ENCODE data around the gene CHST11. TPM values are rescaled to one million over a fixed set of nuclear protein-coding genes. Genes with fewer than 3 reads are reported as not detected.
"Not testable (repeated sequence)": the region's sequence is repeated elsewhere in the genome, so short reads cannot be mapped to it uniquely, and the experiment has no call there.

Gene CHST11
- total and polyA plus RNA-seq, 2 of the 4 experiments (the other 2 are of a cell fraction), result 1.4 to 2.7 TPM

- H3K56ac ChIP-seq (ENCODE audit: extremely low read depth, insufficient read depth, low read length); in situ Hi-C loops (cut with MboI; ENCODE audit: low sequenced_read_pairs); H2BK5ac ChIP-seq (ENCODE audit: low read depth, low read length, poor library complexity, severe bottlenecking); H2AK9ac ChIP-seq (replicated peaks; ENCODE audit: low read depth, low read length, poor library complexity); H2BK120ac ChIP-seq (ENCODE audit: low read depth, low read length); H3K4me2 ChIP-seq (ENCODE audit: low read depth, low read length); H3K9ac ChIP-seq (ENCODE audit: low read depth, low read length); H2AFZ ChIP-seq (replicated peaks; ENCODE audit: low read length, poor library complexity); H3K18ac ChIP-seq (ENCODE audit: low read depth, low read length); H3K79me1 ChIP-seq (ENCODE audit: low read depth in 1 of 2, low read length in 2 of 2); H3K4ac ChIP-seq (ENCODE audit: low read depth, low read length); H3K27ac ChIP-seq (ENCODE audit: insufficient read depth, low read length); H2BK20ac ChIP-seq (ENCODE audit: low read depth, low read length); H4K8ac ChIP-seq (ENCODE audit: low read depth in 2 of 2, low read length in 2 of 2); intact Hi-C loops (cut with micrococcal nuclease); BruUV-seq (replicated peaks); ATAC-seq (ENCODE audit: low read depth); H4K20me1 ChIP-seq (ENCODE audit: insufficient read depth, low read length); CTCF ChIA-PET; H4K91ac ChIP-seq (ENCODE audit: insufficient read depth, low read depth, low read length); DNase-seq; dilution Hi-C loops (cut with HindIII; ENCODE audit: low sequenced_read_pairs, unreplicated experiment); H4K5ac ChIP-seq (ENCODE audit: low read depth, low read length); POLR2A ChIA-PET (ENCODE audit: unreplicated experiment); H3K9me3 ChIP-seq (ENCODE audit: control insufficient read depth, insufficient read depth, low read length); H2AK5ac ChIP-seq (ENCODE audit: low read depth, low read length); H3K36me3 ChIP-seq (ENCODE audit: control insufficient read depth, insufficient read depth, low read length); H2BK15ac ChIP-seq (ENCODE audit: low read depth, low read length); H3K23ac ChIP-seq (ENCODE audit: low read depth, low read length); H3K27me3 ChIP-seq (ENCODE audit: control insufficient read depth, insufficient read depth, low read length); H3K4me3 ChIP-seq (ENCODE audit: insufficient read depth, low read depth, low read length); H3K14ac ChIP-seq (replicated peaks; ENCODE audit: low read depth, low read length); H3K4me1 ChIP-seq (ENCODE audit: control insufficient read depth, insufficient read depth, low read length): not testable (repeated sequence)
- H3K9me1 ChIP-seq (ENCODE audit: insufficient read depth, low read length), result peaks cover 15% of the 10 kb centered on the region
- WGBS, 2 experiments (ENCODE audit: extremely low coverage in 2 of 2, insufficient read length in 1 of 2), result no CpG with 5 or more reads among the region's 3 CpGs
Measured at GRCh38 chr12:104574353-104574752, 117.6 kb downstream of the CHST11 start.

GRCh38 chr12:104574758-104575157 lies 118.0 kb downstream of the CHST11 start:
- H4K8ac ChIP-seq (ENCODE audit: low read depth in 2 of 2, low read length in 2 of 2); H3K27me3 ChIP-seq (ENCODE audit: control insufficient read depth, insufficient read depth, low read length); H2AFZ ChIP-seq (replicated peaks; ENCODE audit: low read length, poor library complexity); H3K4ac ChIP-seq (ENCODE audit: low read depth, low read length); H3K27ac ChIP-seq (ENCODE audit: insufficient read depth, low read length); H3K4me2 ChIP-seq (ENCODE audit: low read depth, low read length); H3K23ac ChIP-seq (ENCODE audit: low read depth, low read length); H4K20me1 ChIP-seq (ENCODE audit: insufficient read depth, low read length); H4K91ac ChIP-seq (ENCODE audit: insufficient read depth, low read depth, low read length); H3K56ac ChIP-seq (ENCODE audit: extremely low read depth, insufficient read depth, low read length); H3K79me1 ChIP-seq (ENCODE audit: low read depth in 1 of 2, low read length in 2 of 2); H2BK5ac ChIP-seq (ENCODE audit: low read depth, low read length, poor library complexity, severe bottlenecking); H2AK5ac ChIP-seq (ENCODE audit: low read depth, low read length); H3K14ac ChIP-seq (replicated peaks; ENCODE audit: low read depth, low read length); H2AK9ac ChIP-seq (replicated peaks; ENCODE audit: low read depth, low read length, poor library complexity); H2BK20ac ChIP-seq (ENCODE audit: low read depth, low read length); in situ Hi-C loops (cut with MboI; ENCODE audit: low sequenced_read_pairs); H3K36me3 ChIP-seq (ENCODE audit: control insufficient read depth, insufficient read depth, low read length); intact Hi-C loops (cut with micrococcal nuclease); H3K4me3 ChIP-seq (ENCODE audit: insufficient read depth, low read depth, low read length); H3K18ac ChIP-seq (ENCODE audit: low read depth, low read length); ATAC-seq (ENCODE audit: low read depth); H4K5ac ChIP-seq (ENCODE audit: low read depth, low read length); H2BK15ac ChIP-seq (ENCODE audit: low read depth, low read length); dilution Hi-C loops (cut with HindIII; ENCODE audit: low sequenced_read_pairs, unreplicated experiment); H3K9me3 ChIP-seq (ENCODE audit: control insufficient read depth, insufficient read depth, low read length); H2BK120ac ChIP-seq (ENCODE audit: low read depth, low read length); H3K9ac ChIP-seq (ENCODE audit: low read depth, low read length); BruUV-seq (replicated peaks); POLR2A ChIA-PET (ENCODE audit: unreplicated experiment); H3K4me1 ChIP-seq (ENCODE audit: control insufficient read depth, insufficient read depth, low read length): not testable (repeated sequence)
- H3K9me1 ChIP-seq (ENCODE audit: insufficient read depth, low read length), result peaks cover 15% of the 10 kb centered on the region
- 50% methylated on average over 3 of the region's 6 CpGs; no CpG with 5 or more reads in 1 of the 2 experiments for WGBS, 2 experiments (ENCODE audit: extremely low coverage in 2 of 2, insufficient read length in 1 of 2)
- CTCF ChIA-PET, result interaction anchor here (0.6 kb wide), 1 partner anchor 15 kb away, joined by 3 read pairs; no protein-coding TSS in a partner anchor
- peak; percentile 45 for DNase-seq
